Activated CD4-positive, alpha-beta memory T cell treated with anti-CD3 and anti-CD28 coated beads, Interleukin-2, amount 10 ng/mL, durations not matched to agents 7 days and 5 days (primary cell): ENCODE data around the gene WHRN. TPM values are rescaled to one million over a fixed set of nuclear protein-coding genes. Genes with fewer than 3 reads are reported as not detected.

Experiments
- CTCF ChIA-PET: fragments of 350-600 bp; sonication (Branson Sonifier 250); formaldehyde crosslinking; loops from one replicate; lab custom pipeline; 2021; ENCODE audit warnings: antibody characterized with exemption, inconsistent platforms; lab: Charles Lee
- POLR2A ChIA-PET: fragments of 350-600 bp; sonication (Branson Sonifier 250); formaldehyde crosslinking; loops from one replicate; lab custom pipeline; 2021; ENCODE audit warnings: antibody characterized with exemption; lab: Charles Lee
- DNase-seq: peaks from one replicate; pipeline ENCODE4 v3.0.0-alpha.2; 2020
- H3K27ac Mint-ChIP-seq: one replicate; pipeline ENCODE4 v1.8.0; 2021; ENCODE audit warnings: mild to moderate bottlenecking, mixed read lengths
- H3K27me3 Mint-ChIP-seq: one replicate; pipeline ENCODE4 v1.8.0; 2021; ENCODE audit warnings: mixed read lengths
- H3K36me3 Mint-ChIP-seq: one replicate; pipeline ENCODE4 v1.8.0; 2021; ENCODE audit warnings: low read depth, mixed read lengths
- H3K4me1 Mint-ChIP-seq: one replicate; pipeline ENCODE4 v1.8.0; 2021; ENCODE audit warnings: mixed read lengths
- H3K4me3 Mint-ChIP-seq: one replicate; pipeline ENCODE4 v1.8.0; 2021; ENCODE audit warnings: mild to moderate bottlenecking, mixed read lengths
- H3K9me3 Mint-ChIP-seq: one replicate; pipeline ENCODE4 v1.8.0; 2021; ENCODE audit warnings: mixed read lengths
- total RNA-seq, 2 experiments: library from RNA; stranded (reverse); gene quantifications; one replicate each; pipeline ENCODE4 v1.2.3, GENCODE V29; 2021

WHRN gene
- total RNA-seq, 2 experiments from 2014 or later: 4.5 to 4.8 TPM

DNA sequence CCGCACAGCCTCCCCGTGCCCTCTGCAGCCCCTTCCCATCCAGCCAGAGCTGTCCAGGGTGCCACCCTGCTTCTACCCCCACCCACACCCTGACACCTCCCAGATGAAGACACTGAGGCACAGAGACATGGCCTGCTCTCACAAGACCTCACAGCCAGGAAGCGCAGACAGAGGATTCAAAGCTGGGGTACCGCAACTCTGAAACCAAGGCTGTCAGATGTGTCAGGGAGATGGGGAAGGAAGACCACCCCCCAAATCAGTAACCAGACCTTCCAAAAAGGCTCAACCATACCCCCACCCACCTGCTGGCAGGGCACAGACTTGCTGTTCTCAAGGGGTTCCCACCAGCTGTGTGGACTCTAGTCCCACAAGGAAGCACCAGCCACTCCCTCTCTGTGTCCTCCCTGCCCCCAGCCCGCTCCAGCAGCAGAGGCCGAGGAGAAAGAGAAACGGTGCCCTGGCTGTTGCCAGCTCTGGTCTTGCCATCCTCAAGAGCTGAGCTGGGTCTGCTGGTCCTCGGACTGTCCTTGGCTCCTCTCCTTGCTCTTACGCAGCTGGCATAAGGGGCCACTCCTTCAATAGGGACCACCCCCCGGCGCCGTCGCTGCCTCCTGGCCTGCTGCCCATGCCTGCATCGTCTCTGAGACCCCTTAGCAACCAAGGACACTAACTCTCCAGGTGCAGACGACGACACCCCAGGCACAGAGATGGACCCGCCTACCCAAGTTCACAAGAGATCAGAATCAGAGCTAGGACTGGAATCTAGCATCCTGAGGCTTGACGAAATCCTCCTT lies 118.2 kb downstream of the WHRN start:
- ChIA-PET CTCF (interaction anchor here (1.5 to 8.6 kb wide), 10 partner anchors 9 to 543 kb away, joined by 3 to 87 read pairs (median 12); partner anchors contain the start of genes ATP6V1G1 and TNFSF8), POLR2A (interaction anchor here (0.8 to 13.4 kb wide), 14 partner anchors 10 to 542 kb away, joined by 3 to 633 read pairs (median 22); partner anchors contain the start of genes ATP6V1G1, TNFSF8 and WHRN)
- no peaks in the 10 kb centered on the region for H3K27me3 Mint-ChIP-seq
- H3K27ac Mint-ChIP-seq: peak overlapping the region; percentile 98
- no peaks in the 10 kb centered on the region for H3K9me3 Mint-ChIP-seq
- H3K4me1 Mint-ChIP-seq: peaks cover 57% of the 10 kb centered on the region
- peak; percentile 43 for DNase-seq
- peak overlapping the region; percentile 100 for H3K4me3 Mint-ChIP-seq
- H3K36me3 Mint-ChIP-seq: peaks cover 88% of the 10 kb centered on the region

DNA sequence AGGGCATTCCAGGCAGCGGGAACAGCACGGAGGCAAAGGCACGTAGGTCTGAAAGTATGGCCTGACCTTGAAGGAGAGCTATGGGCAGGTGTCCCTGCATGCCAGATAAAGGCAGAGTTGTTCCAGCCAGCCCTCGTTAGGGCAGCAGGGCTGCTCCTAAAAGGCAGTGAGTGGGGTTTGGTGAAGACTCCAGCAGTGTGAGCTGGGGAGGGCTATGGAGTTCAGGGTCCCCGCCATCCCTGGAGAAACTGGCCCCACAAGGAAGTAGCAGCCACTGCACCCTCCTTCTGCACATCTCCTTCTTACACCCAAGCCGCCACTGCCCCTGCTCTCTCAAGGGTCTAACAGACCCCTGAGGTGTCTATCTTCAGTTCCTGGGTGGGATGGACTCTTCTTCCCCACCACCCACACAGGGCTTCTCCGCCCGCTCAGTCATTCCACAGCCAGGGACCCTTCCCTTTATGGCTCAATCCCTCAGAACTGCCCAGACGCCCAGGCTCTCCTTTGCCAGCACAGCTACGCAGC lies 118.8 kb downstream of the WHRN start:
- Mint-ChIP-seq H3K4me3 (peak overlapping the region; percentile 100), H3K36me3 (peaks cover 95% of the 10 kb centered on the region), H3K9me3 (no peaks in the 10 kb centered on the region), H3K27me3 (no peaks in the 10 kb centered on the region), H3K27ac (peak overlapping the region; percentile 98), H3K4me1 (peaks cover 59% of the 10 kb centered on the region)
- DNase-seq: no peak
- ChIA-PET POLR2A (interaction anchor here (1.0 to 13.4 kb wide), 16 partner anchors 9 to 543 kb away, joined by 3 to 633 read pairs (median 12); partner anchors contain the start of genes ATP6V1G1 and TNFSF8), CTCF (interaction anchor here (1.3 to 8.6 kb wide), 9 partner anchors 10 to 267 kb away, joined by 4 to 87 read pairs (median 12); partner anchors contain the start of gene ATP6V1G1)

DNA sequence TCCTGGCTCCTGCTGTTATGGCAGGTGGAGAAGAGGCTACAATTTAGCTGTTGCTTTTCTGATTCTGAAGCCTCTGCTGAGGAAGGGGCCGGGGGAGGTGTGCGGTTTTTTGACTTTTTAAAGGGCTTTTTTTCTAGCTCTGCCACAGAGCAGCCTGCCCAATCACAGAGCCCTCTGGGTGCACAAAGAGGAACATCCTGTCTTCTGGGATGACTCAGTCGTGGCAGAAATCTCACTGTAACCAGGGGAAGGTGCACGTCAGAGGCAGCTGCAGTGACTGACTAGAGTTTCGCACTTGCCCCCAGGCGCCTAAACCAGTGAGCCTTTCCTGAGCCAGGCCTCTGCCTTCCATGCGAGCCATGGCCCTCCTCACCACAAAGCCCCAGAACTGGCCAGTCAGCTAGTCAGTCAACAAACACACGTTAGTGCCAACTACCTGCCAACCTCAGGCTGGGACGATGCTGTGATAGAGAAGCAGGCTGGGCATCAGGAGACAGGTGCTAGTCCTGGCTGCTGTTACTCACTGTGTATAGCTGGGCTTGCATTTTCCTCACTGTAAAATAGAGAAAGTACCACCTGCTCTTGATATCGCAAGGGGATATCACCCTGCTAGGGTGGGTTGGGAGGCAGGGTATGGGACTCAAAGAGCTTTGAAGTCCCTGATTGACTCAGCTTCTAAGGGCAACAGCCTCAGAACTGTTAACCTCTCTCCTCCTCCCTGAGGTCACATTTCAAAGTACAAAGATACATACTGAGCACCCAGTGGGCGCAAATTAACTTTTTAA lies 119.7 kb downstream of the WHRN start:
- Mint-ChIP-seq H3K4me1 (peaks cover 58% of the 10 kb centered on the region), H3K36me3 (peaks cover 90% of the 10 kb centered on the region), H3K4me3 (peak overlapping the region; percentile 100), H3K9me3 (no peaks in the 10 kb centered on the region), H3K27ac (peak overlapping the region; percentile 98), H3K27me3 (no peaks in the 10 kb centered on the region)
- POLR2A ChIA-PET: interaction anchor here (1.0 to 13.4 kb wide), 18 partner anchors 8 to 544 kb away, joined by 3 to 633 read pairs (median 8); partner anchors contain the start of genes ATP6V1G1 and TNFSF8
- DNase-seq: peak; percentile 93
- CTCF ChIA-PET: interaction anchor here (0.9 to 8.6 kb wide), 15 partner anchors 11 to 521 kb away, joined by 3 to 87 read pairs (median 5); partner anchors contain the start of gene ATP6V1G1

DNA sequence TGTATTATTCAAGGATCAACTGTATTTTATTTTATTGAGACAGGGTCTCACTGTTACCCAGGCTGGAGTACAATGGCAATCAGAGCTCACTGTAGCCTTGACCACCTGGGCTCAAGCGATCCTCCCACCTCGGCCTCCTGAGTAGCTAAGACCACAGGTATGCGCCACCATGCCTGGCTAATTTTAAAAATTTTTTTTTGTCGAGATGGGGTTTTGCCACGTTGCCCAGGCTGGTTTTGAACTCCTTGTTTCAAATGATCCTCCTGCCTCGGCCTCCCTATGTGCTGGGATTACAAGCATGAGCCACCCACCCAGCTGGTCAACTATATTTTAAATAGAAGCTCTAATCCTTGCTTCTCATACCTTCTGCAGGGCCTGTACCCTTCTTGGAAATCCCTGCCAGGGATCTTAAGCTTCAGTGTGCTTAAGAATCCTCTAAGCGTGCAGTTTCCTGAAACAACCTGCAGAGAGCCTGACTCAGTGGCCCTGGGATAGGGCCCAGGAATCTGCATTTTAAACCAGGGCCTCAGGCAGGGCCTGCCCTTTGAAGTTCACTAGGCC lies 120.4 kb downstream of the WHRN start:
- Mint-ChIP-seq H3K27me3 (no peaks in the 10 kb centered on the region), H3K4me3 (peak overlapping the region; percentile 100), H3K36me3 (peaks cover 88% of the 10 kb centered on the region), H3K4me1 (peaks cover 56% of the 10 kb centered on the region), H3K9me3 (no peaks in the 10 kb centered on the region), H3K27ac (peak overlapping the region; percentile 98)
- POLR2A ChIA-PET: interaction anchor here (1.2 to 13.4 kb wide), 15 partner anchors 8 to 545 kb away, joined by 3 to 633 read pairs (median 9); partner anchors contain the start of genes ATP6V1G1 and TNFSF8
- DNase-seq: no peak
- CTCF ChIA-PET: interaction anchor here (0.9 to 8.6 kb wide), 14 partner anchors 10 to 522 kb away, joined by 3 to 87 read pairs (median 4); no protein-coding TSS in a partner anchor

DNA sequence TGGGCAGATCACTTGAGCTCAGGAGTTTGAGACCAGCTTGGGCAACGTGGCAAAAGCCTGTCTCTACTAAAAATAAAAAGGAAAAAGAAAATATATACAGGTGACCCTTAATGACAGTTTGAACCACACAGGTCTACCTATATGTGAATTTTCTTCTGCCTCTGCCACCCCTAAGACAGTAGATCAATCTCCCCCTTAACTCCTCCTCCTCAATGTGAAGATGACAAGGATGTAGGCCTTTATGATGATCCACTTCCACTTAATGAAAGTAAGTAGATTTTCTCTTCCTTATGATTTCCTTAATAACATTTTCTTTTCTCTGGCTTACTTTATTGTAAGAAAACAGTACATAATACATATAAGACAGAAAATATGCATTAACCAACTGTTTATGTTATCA lies 120.9 kb downstream of the WHRN start:
- Mint-ChIP-seq H3K4me1 (peaks cover 56% of the 10 kb centered on the region), H3K9me3 (no peaks in the 10 kb centered on the region)
- CTCF ChIA-PET: interaction anchor here (0.9 to 8.6 kb wide), 6 partner anchors 11 to 522 kb away, joined by 3 to 87 read pairs (median 8); no protein-coding TSS in a partner anchor

DNA sequence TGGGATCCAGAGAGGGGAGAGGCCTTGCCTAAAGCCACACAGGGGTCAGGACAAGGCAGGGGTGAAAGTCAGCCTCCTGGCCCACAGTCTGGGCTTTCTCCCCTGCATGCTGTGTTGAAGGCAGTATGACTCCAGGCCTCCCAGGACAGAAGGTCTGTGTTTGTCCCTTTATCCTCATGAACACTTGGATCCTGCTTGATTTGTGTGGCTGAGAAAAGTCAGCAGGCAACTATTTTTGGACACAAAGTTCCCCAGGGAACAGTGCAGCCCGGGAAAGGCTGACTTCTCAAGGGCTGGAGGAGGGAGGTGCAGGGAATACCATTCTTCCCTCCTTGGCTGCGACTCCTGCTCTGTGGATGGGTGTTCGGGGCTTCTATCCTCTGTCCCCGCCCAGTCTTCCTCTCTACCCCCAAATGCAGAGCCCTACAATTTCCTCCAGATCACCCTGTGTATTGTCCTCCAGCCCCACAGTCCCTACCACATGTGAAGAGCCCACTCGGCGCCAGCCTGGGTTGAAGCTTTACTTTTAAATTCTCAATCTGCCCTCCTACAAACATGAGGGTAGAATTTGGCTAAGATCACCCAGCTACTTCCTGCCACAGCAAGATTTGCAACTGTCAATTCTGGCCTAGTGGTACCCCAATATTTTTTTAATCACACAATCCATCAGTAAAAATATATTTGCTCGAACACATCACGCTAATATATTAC lies 121.6 kb downstream of the WHRN start:
- Mint-ChIP-seq H3K9me3 (no peaks in the 10 kb centered on the region), H3K4me3 (peak overlapping the region; percentile 100), H3K4me1 (peaks cover 56% of the 10 kb centered on the region), H3K36me3 (peaks cover 91% of the 10 kb centered on the region), H3K27ac (peak overlapping the region; percentile 98), H3K27me3 (no peaks in the 10 kb centered on the region)
- CTCF ChIA-PET: interaction anchor here (0.8 to 8.6 kb wide), 6 partner anchors 10 to 270 kb away, joined by 3 to 87 read pairs (median 4); no protein-coding TSS in a partner anchor
- POLR2A ChIA-PET: interaction anchor here (1.0 to 13.4 kb wide), 6 partner anchors 10 to 313 kb away, joined by 3 to 633 read pairs (median 76); no protein-coding TSS in a partner anchor
- no peak for DNase-seq

More for the DNA sequence above, 120.9 kb downstream of the WHRN start:
- POLR2A ChIA-PET: interaction anchor here (1.0 to 13.4 kb wide), 11 partner anchors 7 to 312 kb away, joined by 3 to 633 read pairs (median 29); partner anchors contain the start of gene ATP6V1G1
- no peaks in the 10 kb centered on the region for H3K27me3 Mint-ChIP-seq
- no peak for DNase-seq
- H3K36me3 Mint-ChIP-seq: peaks cover 89% of the 10 kb centered on the region
- H3K27ac Mint-ChIP-seq: peak overlapping the region; percentile 98
- H3K4me3 Mint-ChIP-seq: peak overlapping the region; percentile 100

DNA sequence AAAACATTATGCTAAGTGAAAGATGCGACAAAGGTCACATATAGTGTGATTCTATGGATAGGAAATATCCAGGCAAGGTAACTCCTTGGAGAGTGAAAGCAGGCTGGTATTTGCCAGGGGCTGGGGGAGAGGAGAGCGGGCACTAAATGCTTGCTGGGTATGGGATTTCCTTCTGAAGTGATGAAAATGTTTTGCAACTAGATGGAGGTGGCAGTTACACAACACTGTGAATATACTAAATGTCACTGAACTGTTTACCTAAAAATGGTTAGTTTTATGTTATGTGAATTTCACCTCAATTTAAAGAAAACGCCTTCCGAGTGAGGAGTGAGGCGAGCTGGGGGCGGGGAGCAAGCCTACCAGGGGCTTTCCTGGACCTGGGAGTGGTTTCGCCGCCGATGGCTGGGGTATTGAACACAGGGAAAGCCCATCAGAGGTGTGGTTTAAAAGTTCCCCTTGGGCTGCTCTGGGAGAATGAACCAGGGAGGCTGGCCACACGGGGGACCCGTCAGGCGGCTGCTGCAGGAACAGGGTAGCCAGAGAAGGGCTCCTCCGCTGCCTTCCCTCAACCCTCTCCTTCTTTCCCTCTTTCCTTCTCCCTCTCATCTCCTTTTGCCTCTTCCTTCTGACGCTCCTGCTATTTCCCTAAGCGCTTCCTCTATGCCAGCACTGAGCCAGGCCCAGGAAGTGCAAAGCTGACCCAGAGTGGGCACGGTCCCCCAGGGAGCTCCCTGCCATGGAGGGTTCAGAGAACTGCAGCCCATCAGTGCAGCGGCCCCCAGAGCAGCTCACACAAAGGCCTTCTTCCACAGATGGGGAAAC lies 122.4 kb downstream of the WHRN start:
- Mint-ChIP-seq H3K4me1 (peaks cover 62% of the 10 kb centered on the region), H3K27ac (peak overlapping the region; percentile 98), H3K9me3 (no peaks in the 10 kb centered on the region), H3K4me3 (peak overlapping the region; percentile 100), H3K36me3 (peaks cover 92% of the 10 kb centered on the region), H3K27me3 (no peaks in the 10 kb centered on the region)
- peak; percentile 59 for DNase-seq
- POLR2A ChIA-PET: interaction anchor here (1.6 to 13.4 kb wide), 4 partner anchors 10 to 30 kb away, joined by 4 to 633 read pairs (median 125); no protein-coding TSS in a partner anchor
- CTCF ChIA-PET: interaction anchor here (0.8 to 8.6 kb wide), 3 partner anchors 12 to 23 kb away, joined by 4 to 87 read pairs (median 4); no protein-coding TSS in a partner anchor

DNA sequence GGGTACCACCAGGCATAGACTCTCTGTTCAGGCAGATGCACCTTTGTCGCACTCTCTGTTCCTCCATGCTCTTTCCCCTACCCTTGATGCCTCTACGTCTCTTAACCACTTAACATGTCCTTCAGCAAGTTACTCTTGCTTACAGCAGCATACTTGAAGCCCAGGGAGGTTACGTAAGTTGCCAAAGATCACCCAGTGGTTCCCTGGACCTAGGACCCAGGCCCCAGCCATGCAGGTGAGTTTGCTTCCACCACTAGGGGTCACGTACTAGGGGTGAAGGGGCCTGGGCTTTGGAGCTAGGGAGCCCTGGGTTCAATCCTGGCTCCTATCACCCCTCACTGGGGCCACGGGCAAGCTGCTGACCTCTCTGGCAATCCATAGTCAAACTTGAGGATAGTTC lies 126.4 kb downstream of the WHRN start:
- peaks cover 92% of the 10 kb centered on the region for H3K4me1 Mint-ChIP-seq
- H3K9me3 Mint-ChIP-seq: no peaks in the 10 kb centered on the region
- POLR2A ChIA-PET: interaction anchor here (0.8 to 1.4 kb wide), 4 partner anchors 9 to 214 kb away, joined by 3 to 6 read pairs (median 4); partner anchors contain the start of gene AKNA
- H3K27me3 Mint-ChIP-seq: no peaks in the 10 kb centered on the region
- peak overlapping the region; percentile 81 for H3K27ac Mint-ChIP-seq
- H3K4me3 Mint-ChIP-seq: no peak overlapping the region
- peaks cover 89% of the 10 kb centered on the region for H3K36me3 Mint-ChIP-seq
- no peak for DNase-seq
- CTCF ChIA-PET: interaction anchor here (1.0 to 1.2 kb wide), 3 partner anchors 10 to 37 kb away, joined by 3 to 5 read pairs (median 3); no protein-coding TSS in a partner anchor

DNA sequence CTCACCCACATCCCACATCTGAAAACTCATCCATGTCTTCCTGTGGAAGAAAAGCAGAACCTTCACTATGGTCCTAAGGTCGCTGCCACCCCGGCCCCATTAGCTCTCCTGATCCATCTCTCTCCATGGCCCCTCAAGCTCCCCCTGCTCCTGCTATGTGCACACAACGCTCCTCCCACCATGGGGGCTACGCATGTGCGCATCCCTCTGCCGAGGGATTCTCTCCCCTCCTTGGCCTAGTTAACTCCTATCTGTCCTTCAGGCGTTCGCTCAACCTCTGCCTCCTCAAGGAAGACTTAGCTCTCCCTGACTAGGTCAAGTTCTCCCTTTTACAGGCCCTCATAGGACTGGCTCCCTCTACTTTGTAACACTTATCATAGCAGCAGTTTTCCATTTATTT lies 127.3 kb downstream of the WHRN start:
- Mint-ChIP-seq H3K27ac (peak overlapping the region; percentile 81), H3K9me3 (no peaks in the 10 kb centered on the region), H3K4me1 (peaks cover 92% of the 10 kb centered on the region), H3K27me3 (no peaks in the 10 kb centered on the region), H3K36me3 (peaks cover 87% of the 10 kb centered on the region), H3K4me3 (no peak overlapping the region)
- ChIA-PET CTCF (no interaction called here), POLR2A (interaction anchor here (1.0 to 3.0 kb wide), 3 partner anchors 8 to 13 kb away, joined by 3 to 30 read pairs (median 3); partner anchors contain the start of gene AKNA)
- no peak for DNase-seq
